Endothelial cell of umbilical vein (primary cell): Measurements from ENCODE around the gene PSMB7. TPM values are rescaled to one million over a fixed set of nuclear protein-coding genes. Genes with fewer than 3 reads are reported as not detected.

Experiments used
- BruUV-seq: library from RNA; stranded (reverse); fragments of 400-500 nt; replicated peaks from 2 replicates; lab custom pipeline; 2021; lab: Mats Ljungman, UMichigan
- CTCF ChIA-PET: fragments of 300-600, 350-600 bp; sonication (Branson Sonifier 250); formaldehyde crosslinking; loops from one replicate; lab custom pipeline; 2021; ENCODE audit warnings: antibody characterized with exemption, inconsistent platforms; lab: Charles Lee
- POLR2A ChIA-PET: fragments of 300-600, 350-600 bp; sonication (Branson Sonifier 250); formaldehyde crosslinking; loops from one replicate; lab custom pipeline; 2021; ENCODE audit warnings: antibody characterized with exemption, inconsistent platforms; lab: Charles Lee
- DNase-seq: peaks from one replicate; pipeline ENCODE4 v3.0.0-alpha.2; 2011; ENCODE audit warnings: low read depth, low spot score
- FAIRE-seq: peaks from 2 replicates; lab custom pipeline; 2011; peaks lifted over from hg19 to GRCh38; lab: Jason Lieb, UNC
- H2AFZ ChIP-seq: 2 replicates; pipeline ENCODE4 v1.6.0; 2012; ENCODE audit warnings: low read depth, low read length, control low read depth, inconsistent platforms
- H3K27ac ChIP-seq: 2 replicates; pipeline ENCODE4 v1.5.1; 2011; ENCODE audit warnings: low read depth, mild to moderate bottlenecking, control low read depth, low read length, moderate library complexity; ENCODE audit not compliant: insufficient read depth
- H3K27me3 ChIP-seq, 2 experiments: 2 replicates each; pipeline versions ENCODE4 v1.6.0 to v1.6.1; 2011; ENCODE audit warnings: low read length in 2 of 2, mixed read lengths in 1 of 2; ENCODE audit not compliant: control insufficient read depth in 2 of 2, insufficient read depth in 2 of 2
- H3K36me3 ChIP-seq, 2 experiments: 2 replicates in 1 of 2; 3 replicates in 1 of 2; pipeline ENCODE4 v1.5.1; 2011; ENCODE audit warnings: low read length in 2 of 2, mild to moderate bottlenecking in 1 of 2, moderate library complexity in 1 of 2; ENCODE audit not compliant: control insufficient read depth in 2 of 2, insufficient read depth in 2 of 2; ENCODE audit errors: extremely low read depth in 1 of 2
- H3K4me1 ChIP-seq: 3 replicates; pipeline ENCODE4 v1.5.1; 2011; ENCODE audit warnings: mild to moderate bottlenecking, low read length; ENCODE audit not compliant: control insufficient read depth, insufficient read depth; ENCODE audit errors: extremely low read depth
- H3K4me2 ChIP-seq: 2 replicates; pipeline ENCODE4 v1.6.1; 2011; ENCODE audit warnings: low read length, control low read depth, mixed read lengths; ENCODE audit not compliant: insufficient read depth
- H3K4me3 ChIP-seq, 3 experiments: fragments of 200-600 bp in 1 of 3; sonication (generic), shearing (Covaris generic) in 1 of 3; replicated peaks in 1 of 3; 2 replicates each; pipeline ENCODE4 v1.5.1; 2011 to 2016; ENCODE audit warnings: control low read depth in 3 of 3, low read length in 3 of 3, mild to moderate bottlenecking in 2 of 3, inconsistent platforms in 1 of 3, low read depth in 1 of 3, moderate library complexity in 1 of 3; ENCODE audit not compliant: insufficient read depth in 1 of 3
- H3K79me2 ChIP-seq: 2 replicates; pipeline ENCODE4 v1.6.0; 2012; ENCODE audit warnings: low read length, inconsistent platforms; ENCODE audit not compliant: control insufficient read depth, insufficient read depth
- H3K9ac ChIP-seq: replicated peaks from 2 replicates; pipeline ENCODE3; 2011; ENCODE audit warnings: low read length, control low read depth; ENCODE audit not compliant: insufficient read depth; ENCODE audit errors: extremely low read depth
- H3K9me1 ChIP-seq: replicated peaks from 3 replicates; pipeline ENCODE4 v1.6.0; 2011; ENCODE audit warnings: mild to moderate bottlenecking, low read length; ENCODE audit not compliant: control insufficient read depth, insufficient read depth; ENCODE audit errors: extremely low read depth
- H3K9me3 ChIP-seq: replicated peaks from 2 replicates; pipeline ENCODE4 v1.5.1; 2012; ENCODE audit warnings: low read length, inconsistent platforms; ENCODE audit not compliant: control insufficient read depth, insufficient read depth
- H4K20me1 ChIP-seq: replicated peaks from 2 replicates; pipeline ENCODE3; 2011; ENCODE audit warnings: mild to moderate bottlenecking, low read length; ENCODE audit not compliant: control insufficient read depth, insufficient read depth; ENCODE audit errors: extremely low read depth
- CTCF ChIP-seq, 2 donors: IDR thresholded peaks; 1 replicate in 1 of 2; 2 replicates in 1 of 2; pipeline ENCODE4 v1.5.1; 2011; ENCODE audit warnings: low read length in 2 of 2, mild to moderate bottlenecking in 2 of 2, moderate library complexity in 2 of 2, control low read depth in 1 of 2, inconsistent platforms in 1 of 2, low read depth in 1 of 2; ENCODE audit not compliant: insufficient read depth in 1 of 2; ENCODE audit errors: extremely low read depth in 1 of 2
- EZH2 ChIP-seq: IDR thresholded peaks from 2 replicates; pipeline ENCODE4 v1.6.1; 2012; ENCODE audit warnings: borderline replicate concordance, low read depth, mild to moderate bottlenecking, moderate library complexity, low read length, inconsistent platforms; ENCODE audit not compliant: severe bottlenecking
- FOS ChIP-seq: IDR thresholded peaks from 2 replicates; pipeline ENCODE4 v1.6.1; 2011; ENCODE audit warnings: mild to moderate bottlenecking, low read length, moderate library complexity, borderline replicate concordance; ENCODE audit not compliant: insufficient read depth
- GATA2 ChIP-seq: IDR thresholded peaks from 2 replicates; pipeline ENCODE4 v1.7.0; 2011; ENCODE audit warnings: low read depth, mild to moderate bottlenecking, moderate library complexity, mixed read lengths, low read length; ENCODE audit not compliant: insufficient read length, insufficient read depth
- JUN ChIP-seq: IDR thresholded peaks from 2 replicates; pipeline ENCODE4 v1.6.1; 2011; ENCODE audit warnings: borderline replicate concordance, low read depth; ENCODE audit not compliant: insufficient read length, insufficient read depth
- MAX ChIP-seq: IDR thresholded peaks from 2 replicates; pipeline ENCODE4 v1.6.1; 2011; ENCODE audit not compliant: insufficient read depth, insufficient read length
- MYC ChIP-seq: IDR thresholded peaks from one replicate; pipeline ENCODE4 v1.6.1; 2011; ENCODE audit warnings: mild to moderate bottlenecking, low read depth, low read length
- POLR2A ChIP-seq: IDR thresholded peaks from 2 replicates; pipeline ENCODE4 v1.6.1; 2012; ENCODE audit warnings: low read depth, mild to moderate bottlenecking, control low read depth, low read length
- POLR2AphosphoS5 ChIP-seq: IDR thresholded peaks from 2 replicates; pipeline ENCODE4 v1.6.1; 2012; ENCODE audit warnings: low read depth, mild to moderate bottlenecking, control low read depth, low read length, moderate library complexity; ENCODE audit not compliant: insufficient read depth
- dilution Hi-C: fragments of 300-500 bp; cut with MboI; formaldehyde crosslinking; loops from one replicate; pipeline ENCODE4 v1.15.0; 2019; ENCODE audit warnings: low sequenced_read_pairs; ENCODE audit not compliant: extremely low pct_ligation_motif_present
- intact Hi-C: fragments of 100-400 bp; cut with micrococcal nuclease; formaldehyde crosslinking; loops from one replicate; pipeline ENCODE4 v1.10.0; 2022
- polyA plus RNA-seq, 4 experiments: library from polyadenylated mRNA; depleted of rRNA in 3 of 4; stranded (reverse) in 3 of 4; unstranded in 1 of 4; fragments of >200 nt; gene quantifications; 2 replicates each; pipeline versions ENCODE4 v1.2.1 to v1.2.3, GENCODE V29; 2011 to 2012; ENCODE audit warnings: missing spikeins in 1 of 4
- total RNA-seq: library from RNA; stranded (reverse); gene quantifications from 2 replicates; pipeline ENCODE4 v1.2.3, GENCODE V29; 2021

PSMB7 gene
- total and polyA plus RNA-seq, 2 donors (not counting 3 experiments of a cell fraction or from before 2014, with no cell fraction given), result 227 to 366 TPM

- no peak for FAIRE-seq
- intact Hi-C loops, result loop anchor here (1.0 kb wide), 1 partner anchor 232 kb away; no protein-coding TSS in a partner anchor
- peaks cover 2% of the 10 kb centered on the region for H4K20me1 ChIP-seq
- TF ChIP-seq POLR2A (no peak), MAX (no peak), JUN (no peak), EZH2 (no peak), POLR2AphosphoS5 (no peak), GATA2 (no peak), CTCF (IDR thresholded peaks at IDR 0.05; ENCODE audit: extremely low read depth in 1 of 2, insufficient read depth in 1 of 2, low read depth in 1 of 2, low read length in 2 of 2) (no peak), MYC (no peak), FOS (no peak)
- no peak overlapping the region for H3K27ac ChIP-seq
- H3K9me1 ChIP-seq, result no peaks in the 10 kb centered on the region
- no peak for DNase-seq
- no peaks in the 10 kb centered on the region for H3K27me3 ChIP-seq
- H2AFZ ChIP-seq, result no peak overlapping the region
- ChIA-PET POLR2A (no interaction called here), CTCF (no interaction called here)
- dilution Hi-C loops, result no loop called here
- H3K79me2 ChIP-seq, result peaks cover 89% of the 10 kb centered on the region
- BruUV-seq, result no TSS peak
- H3K4me1 ChIP-seq, result no peaks in the 10 kb centered on the region
- H3K4me2 ChIP-seq, result no peak overlapping the region
- no peak overlapping the region for H3K9ac ChIP-seq
- H3K36me3 ChIP-seq, result peaks cover 0 to 11% of the 10 kb centered on the region in 2 experiments
- H3K9me3 ChIP-seq, result no peaks in the 10 kb centered on the region
- no peak overlapping the region for H3K4me3 ChIP-seq
Observed at GRCh38 chr9:124358631-124359030, 56.6 kb downstream of the PSMB7 start.
